ENCODE measurements around the gene CEP20. TPM values are rescaled to one million over a fixed set of nuclear protein-coding genes. Genes with fewer than 3 reads are reported as not detected.
"Not testable (repeated sequence)": the region's sequence is repeated elsewhere in the genome, so short reads cannot be mapped to it uniquely, and the experiment has no call there.

CEP20 gene
- total RNA-seq, 4 donors from 2014 or later: 23.5 to 40.5 (median 30.3) TPM

DNA sequence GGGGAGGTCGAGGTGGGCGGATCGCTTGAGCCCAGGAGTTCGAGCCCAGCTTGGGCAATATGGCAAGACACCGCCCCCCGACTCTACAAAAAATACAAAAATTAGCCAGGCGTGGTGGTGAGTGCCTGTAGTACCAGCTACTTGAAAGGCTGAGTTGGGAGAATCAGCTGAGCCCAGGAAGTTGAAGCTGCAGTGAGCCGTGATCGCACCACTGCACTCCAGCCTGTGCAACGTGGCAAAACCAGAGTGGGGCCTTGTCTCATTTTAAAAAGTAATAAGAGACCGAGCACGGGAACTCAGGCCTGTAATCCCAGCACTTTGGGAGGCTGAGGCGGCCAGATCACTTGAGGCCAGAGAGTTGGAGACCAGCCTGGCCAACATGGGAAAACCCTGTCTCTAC lies 36.6 kb upstream of the CEP20 start:
- ATAC-seq (ENCODE audit: low FRiP score) (no peak), DNase-seq (ENCODE audit: low spot score) (no peak)
- TF ChIP-seq, protein P1, sequence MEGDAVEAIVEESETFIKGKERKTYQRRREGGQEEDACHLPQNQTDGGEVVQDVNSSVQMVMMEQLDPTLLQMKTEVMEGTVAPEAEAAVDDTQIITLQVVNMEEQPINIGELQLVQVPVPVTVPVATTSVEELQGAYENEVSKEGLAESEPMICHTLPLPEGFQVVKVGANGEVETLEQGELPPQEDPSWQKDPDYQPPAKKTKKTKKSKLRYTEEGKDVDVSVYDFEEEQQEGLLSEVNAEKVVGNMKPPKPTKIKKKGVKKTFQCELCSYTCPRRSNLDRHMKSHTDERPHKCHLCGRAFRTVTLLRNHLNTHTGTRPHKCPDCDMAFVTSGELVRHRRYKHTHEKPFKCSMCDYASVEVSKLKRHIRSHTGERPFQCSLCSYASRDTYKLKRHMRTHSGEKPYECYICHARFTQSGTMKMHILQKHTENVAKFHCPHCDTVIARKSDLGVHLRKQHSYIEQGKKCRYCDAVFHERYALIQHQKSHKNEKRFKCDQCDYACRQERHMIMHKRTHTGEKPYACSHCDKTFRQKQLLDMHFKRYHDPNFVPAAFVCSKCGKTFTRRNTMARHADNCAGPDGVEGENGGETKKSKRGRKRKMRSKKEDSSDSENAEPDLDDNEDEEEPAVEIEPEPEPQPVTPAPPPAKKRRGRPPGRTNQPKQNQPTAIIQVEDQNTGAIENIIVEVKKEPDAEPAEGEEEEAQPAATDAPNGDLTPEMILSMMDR (IDR thresholded peaks at IDR 0.05): no peak

DNA sequence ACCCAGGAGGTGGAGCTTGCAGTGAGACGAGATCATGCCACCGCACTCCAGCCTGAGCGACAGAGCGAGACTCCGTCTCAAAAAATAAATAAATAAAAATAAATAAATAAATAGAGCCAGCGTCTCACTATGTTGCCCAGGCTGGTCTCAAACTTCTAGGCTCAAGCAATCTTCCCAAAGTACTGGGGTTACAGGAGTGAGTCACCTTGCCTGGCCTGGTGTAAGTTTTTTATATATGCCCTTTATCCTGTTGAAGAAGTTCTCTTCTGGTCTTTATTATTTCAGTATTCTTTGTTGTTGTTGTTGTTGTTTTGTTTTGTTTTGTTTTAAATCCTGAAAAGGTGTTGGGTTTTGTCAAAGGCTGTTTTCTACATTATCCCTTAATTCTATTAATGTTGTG lies 30.9 kb upstream of the CEP20 start:
- ATAC-seq (ENCODE audit: low FRiP score) (no peak), DNase-seq (ENCODE audit: low spot score) (no peak)
- TF ChIP-seq, protein P1 (IDR thresholded peaks at IDR 0.05): no peak

DNA sequence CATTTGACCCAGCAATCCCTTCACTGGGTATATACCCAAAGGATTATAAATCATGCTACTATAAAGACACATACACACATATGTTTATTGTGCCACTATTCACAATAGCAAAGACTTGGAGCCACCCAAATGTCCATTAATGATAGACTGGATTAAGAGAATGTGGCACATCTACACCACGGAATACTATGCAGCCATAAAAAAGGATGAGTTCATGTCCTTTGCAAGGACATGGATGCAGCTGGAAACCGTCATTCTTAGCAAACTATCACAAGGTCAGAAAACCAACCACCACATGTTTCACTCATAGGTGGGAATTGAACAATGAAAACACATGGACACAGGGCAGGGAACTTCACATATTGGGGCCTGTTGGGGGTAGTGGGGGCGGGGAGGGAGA lies 29.9 kb upstream of the CEP20 start:
- not testable (repeated sequence) for ATAC-seq (ENCODE audit: low FRiP score); DNase-seq (ENCODE audit: low spot score)

DNA sequence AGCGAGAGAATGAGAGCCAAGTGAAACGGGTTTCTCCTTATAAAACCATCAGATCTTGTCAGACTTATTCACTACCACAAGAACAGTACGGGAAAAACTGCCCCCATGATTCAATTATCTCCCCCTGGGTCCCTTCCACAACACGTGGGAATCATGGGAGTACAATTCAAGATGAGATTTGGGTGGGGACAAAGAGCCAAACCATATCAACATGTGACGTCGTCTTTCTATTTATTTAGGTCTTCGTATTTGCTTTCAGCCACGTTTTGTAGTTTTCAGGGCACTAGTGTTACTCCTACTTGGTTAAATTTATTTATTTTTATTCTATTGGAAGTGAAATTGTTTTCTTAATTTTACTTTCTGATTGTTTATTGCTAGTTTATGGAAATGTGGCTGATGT lies 27.9 kb upstream of the CEP20 start:
- no peak for ATAC-seq (ENCODE audit: low FRiP score)
- TF ChIP-seq, protein P1 (IDR thresholded peaks at IDR 0.05): no peak
- no peak for DNase-seq (ENCODE audit: low spot score)

GRCh38 chr16:15915555-15916081 lies 27.2 kb upstream of the CEP20 start:
- DNase-seq (ENCODE audit: low spot score) (no peak), ATAC-seq (ENCODE audit: low FRiP score) (no peak)
- TF ChIP-seq, protein P1 (IDR thresholded peaks at IDR 0.05): no peak

- TF ChIP-seq, protein P1 (IDR thresholded peaks at IDR 0.05): no peak
- ATAC-seq (ENCODE audit: low FRiP score) (no peak), DNase-seq (ENCODE audit: low spot score) (no peak)
These were observed 24.8 kb upstream of the CEP20 start for GRCh38 chr16:15913046-15913698.

- DNase-seq (ENCODE audit: low spot score) (no peak), ATAC-seq (ENCODE audit: low FRiP score) (no peak)
- TF ChIP-seq, protein P1 (IDR thresholded peaks at IDR 0.05): no peak
These were observed 22.8 kb upstream of the CEP20 start for GRCh38 chr16:15911198-15911597.
